Adrenal gland (tissue), 5 donors: ENCODE data around the gene TRMT61B.

Experiments
- CTCF ChIP-seq, 6 experiments: fragments of 450-650 bp in 4 of 6; fragments of 200-600 bp in 2 of 6; sonication (generic) in 1 of 6; IDR thresholded peaks; 1 replicate in 5 of 6; 2 replicates in 1 of 6; pipeline versions ENCODE4 v1.5.1 to v1.8.0; 2016 to 2021; ENCODE audit warnings: antibody characterized with exemption in 6 of 6, mild to moderate bottlenecking in 2 of 6, moderate library complexity in 1 of 6
- POLR2A ChIP-seq, 2 donors: fragments of 450-650 bp; IDR thresholded peaks; one replicate each; pipeline ENCODE4 v1.6.1; 2017; ENCODE audit warnings: antibody characterized with exemption in 2 of 2, mild to moderate bottlenecking in 2 of 2, moderate library complexity in 1 of 2
- donor health status: DM: no; HTN: no; CAD: no.

GRCh38 chr2:28824207-28824606 lies 45.9 kb downstream of the TRMT61B start:
- no peak for TF ChIP-seq CTCF (IDR thresholded peaks at IDR 0.05)
- TF ChIP-seq POLR2A (IDR thresholded peaks at IDR 0.05): no peak
